ENCODE results near the gene CCL17. TPM values are rescaled to one million over a fixed set of nuclear protein-coding genes. Genes with fewer than 3 reads are reported as not detected.
"Not testable (repeated sequence)": the region's sequence is repeated elsewhere in the genome, so short reads cannot be mapped to it uniquely, and the experiment has no call there.

Gene CCL17
- under 1 TPM in 1 of 4 donors, not detected in 3; 0.25 TPM for polyA plus RNA-seq (ENCODE audit: insufficient read length in 4 of 4)

DNA sequence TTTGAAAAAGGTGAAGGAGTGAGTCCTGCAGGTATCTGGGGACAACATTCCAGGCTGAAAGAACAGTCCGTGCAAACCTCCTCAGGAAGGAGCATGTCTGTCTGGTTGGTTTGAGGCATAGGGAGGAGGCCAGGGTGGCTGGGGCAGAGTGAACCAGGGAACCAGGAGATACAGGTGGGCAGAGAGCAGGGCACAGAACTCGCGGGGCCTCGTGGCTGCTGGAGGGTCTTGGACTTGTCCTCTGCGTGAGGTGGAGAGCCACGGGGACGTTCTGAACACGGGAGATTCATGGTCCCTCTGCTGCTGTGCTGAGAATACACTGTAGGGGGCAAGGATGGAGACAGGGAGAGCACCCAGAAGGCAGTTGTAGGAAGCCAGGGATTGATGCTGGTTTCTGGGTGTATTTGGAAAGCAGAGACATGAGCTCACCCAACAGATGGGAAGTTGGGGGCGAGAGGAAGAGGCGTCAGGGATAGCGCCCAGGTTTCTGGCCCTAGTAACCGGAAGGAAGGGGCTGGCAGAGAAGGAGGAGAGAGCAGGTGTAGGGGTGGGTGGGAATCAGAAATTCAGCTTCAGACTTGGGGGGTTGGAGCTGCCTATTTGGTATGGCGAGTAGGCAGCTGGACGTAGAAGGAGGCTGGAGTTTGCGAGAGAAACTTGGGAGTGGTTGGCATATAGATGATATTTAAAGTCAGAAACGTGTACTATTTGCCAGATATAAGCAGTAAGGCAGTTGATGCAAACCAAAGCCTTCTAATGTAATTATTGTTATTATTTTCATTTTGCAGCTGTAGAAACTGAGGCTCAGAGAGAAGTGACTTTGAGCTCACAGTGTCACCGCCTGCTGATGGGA lies at the start of gene CCL17:
Gene CCL17 (plus strand): TSS at position 803 of the 853 bp plus-strand sequence. CDS start 9,166 bp downstream, outside the sequence.
- DNase-seq (ENCODE audit: low read depth in 4 of 4, low spot score in 2 of 4): no peak

DNA sequence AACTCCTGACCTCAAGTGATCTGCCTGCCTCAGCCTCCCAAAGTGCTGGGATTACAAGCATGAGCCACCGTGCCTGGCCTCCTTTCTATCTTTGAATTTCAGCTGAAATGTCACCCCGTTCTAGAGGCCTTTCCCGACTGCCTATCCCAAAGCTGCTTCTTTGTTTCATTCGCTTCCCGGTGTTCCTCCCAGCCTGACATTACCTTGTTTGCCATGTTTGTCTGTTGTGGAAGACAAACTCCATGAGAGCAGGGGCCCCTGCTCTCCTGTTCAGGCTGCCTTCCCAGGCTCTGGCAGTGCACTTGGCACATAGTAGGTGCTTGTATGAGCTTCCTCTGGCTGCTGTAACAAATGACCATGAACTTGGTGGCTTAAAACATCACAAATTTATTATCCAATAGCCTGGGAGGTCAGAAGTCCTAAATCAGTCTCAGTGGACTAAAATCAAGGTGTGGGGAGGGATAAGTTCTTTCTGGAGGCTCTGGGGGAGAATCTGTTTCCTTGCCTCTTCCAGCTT lies 48.6 kb upstream of the CCL17 start:
- DNase-seq (ENCODE audit: low read depth in 4 of 4, low spot score in 2 of 4): no peak

DNA sequence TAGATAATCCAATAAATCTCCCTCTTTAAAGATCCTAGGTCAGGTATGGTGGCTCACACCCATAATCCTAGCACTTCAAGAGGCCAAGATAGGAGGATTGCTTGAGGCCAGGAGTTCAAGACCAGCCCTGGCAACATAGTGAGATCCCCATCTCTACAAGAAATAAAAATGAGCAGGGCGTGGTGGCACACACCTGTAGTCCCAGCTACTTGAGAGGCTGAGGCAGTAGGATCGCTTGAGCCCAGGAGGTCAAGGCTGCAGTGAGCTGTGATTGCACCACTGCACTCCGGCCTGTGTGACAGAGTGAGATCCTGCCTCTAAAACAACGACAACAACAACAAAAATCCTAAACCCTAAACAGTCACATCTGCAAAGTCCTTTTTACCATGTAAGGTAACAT lies 48.0 kb upstream of the CCL17 start:
- no peak for DNase-seq (ENCODE audit: low read depth in 4 of 4, low spot score in 2 of 4)

DNA sequence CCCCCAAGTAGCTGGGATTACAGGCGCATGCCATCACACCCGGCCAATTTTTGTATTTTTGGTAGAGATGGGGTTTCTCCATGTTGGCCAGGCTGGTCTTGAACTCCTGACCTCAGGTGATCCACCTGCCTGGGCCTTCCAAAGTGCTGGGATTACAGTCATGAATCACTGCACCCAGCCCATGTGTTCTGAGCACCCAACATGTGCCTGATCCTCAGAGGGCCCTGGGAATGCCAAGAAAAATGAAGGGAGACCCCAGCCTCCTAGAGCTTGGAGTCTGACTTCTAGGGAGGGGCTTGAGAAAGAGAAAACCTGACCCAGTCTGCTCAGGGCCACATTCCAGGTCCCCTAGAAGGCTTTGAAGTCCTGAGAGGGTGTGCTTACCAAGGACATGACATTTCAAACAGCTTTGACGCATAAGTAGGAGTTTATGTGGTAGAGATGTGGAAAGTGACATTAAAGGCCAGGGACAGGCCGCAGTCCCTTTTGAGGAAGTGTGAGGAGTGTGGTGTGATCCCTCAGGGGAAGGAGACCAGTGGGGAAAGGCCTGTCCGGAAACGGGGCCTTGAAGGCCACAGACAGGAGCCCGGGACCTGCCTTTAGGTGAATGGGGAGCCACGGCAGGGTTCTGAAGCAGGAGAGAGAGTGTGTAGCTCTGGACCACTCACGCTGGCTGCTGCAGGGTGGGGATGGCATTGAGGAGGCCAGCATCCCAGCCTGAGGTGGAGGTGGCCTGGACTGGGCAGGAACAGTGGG lies 47.1 kb upstream of the CCL17 start:
- no peak for DNase-seq (ENCODE audit: low read depth in 4 of 4, low spot score in 2 of 4)

DNA sequence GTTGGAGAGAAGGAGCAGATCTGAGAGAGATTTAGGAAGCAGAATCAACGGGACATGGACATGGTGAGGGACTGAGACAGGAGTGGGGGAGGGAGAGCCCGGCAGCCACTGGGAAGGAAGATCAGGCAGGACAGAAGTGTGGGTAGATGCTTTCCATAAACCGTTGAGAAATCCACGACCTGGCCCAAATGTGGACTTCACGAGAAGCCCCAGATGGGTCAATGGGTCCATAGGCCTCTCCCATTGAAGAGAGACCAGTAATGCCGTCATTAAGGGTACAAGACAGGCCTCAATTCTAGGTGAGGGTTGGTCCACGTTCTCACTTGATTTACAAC lies 46.5 kb upstream of the CCL17 start:
- no peak for DNase-seq (ENCODE audit: low read depth in 4 of 4, low spot score in 2 of 4)

DNA sequence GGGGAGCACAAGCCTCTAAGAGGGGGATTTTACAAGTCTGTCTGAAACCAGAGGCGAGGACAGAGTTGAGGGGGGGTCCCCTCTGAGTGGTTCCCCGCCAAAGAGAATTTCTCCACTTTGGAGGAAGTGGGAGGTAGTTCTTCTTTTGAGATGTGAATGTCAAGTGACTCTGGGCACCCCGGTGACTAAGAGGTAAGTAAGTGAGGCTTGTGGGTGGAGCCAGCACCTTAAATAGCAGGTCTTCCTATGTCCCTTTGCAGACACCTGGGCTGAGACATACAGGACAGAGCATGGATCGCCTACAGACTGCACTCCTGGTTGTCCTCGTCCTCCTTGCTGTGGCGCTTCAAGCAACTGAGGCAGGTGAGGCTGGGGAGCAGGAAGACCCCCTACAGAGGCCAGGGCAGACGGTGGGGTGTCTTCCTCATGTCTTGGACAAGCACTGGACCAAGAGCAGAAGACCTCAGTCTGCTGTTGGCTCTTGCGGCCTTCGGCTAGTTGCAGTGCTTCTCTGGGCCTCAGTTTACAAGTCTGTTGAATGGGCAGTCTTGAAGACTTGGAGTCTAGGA lies 46.0 kb upstream of the CCL17 start, which contains the start of gene CCL22:
Gene CCL22 (plus strand): TSS at position 257 of the 569 bp plus-strand sequence. CDS start 34 bp downstream, at position 291.
- no peak for DNase-seq (ENCODE audit: low read depth in 4 of 4, low spot score in 2 of 4)

DNA sequence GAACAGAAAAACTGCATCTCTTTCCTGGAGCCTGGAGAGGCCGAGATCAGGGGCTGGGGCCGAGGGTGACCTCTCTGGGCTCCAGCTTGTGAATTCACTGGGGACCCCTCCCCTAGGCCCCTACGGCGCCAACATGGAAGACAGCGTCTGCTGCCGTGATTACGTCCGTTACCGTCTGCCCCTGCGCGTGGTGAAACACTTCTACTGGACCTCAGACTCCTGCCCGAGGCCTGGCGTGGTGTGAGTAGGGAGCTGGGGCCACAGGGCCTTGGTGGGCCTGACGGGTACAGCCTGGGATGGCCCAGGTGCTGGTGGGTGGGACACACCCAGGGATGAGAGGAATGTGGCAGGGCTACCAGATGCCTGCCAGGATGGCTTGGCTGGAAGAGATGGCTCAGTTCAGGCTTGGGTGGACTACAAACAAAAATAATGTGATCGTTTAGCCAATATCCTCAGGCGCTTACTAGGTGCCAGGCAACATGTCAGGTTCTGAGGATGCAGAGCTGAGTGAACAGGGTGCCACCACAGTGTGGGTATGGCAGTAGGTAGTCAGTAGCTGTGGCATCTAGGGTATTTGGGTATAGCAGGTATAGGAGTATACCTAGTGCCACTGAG lies 44.1 kb upstream of the CCL17 start:
- DNase-seq (ENCODE audit: low read depth in 4 of 4, low spot score in 2 of 4): no peak

DNA sequence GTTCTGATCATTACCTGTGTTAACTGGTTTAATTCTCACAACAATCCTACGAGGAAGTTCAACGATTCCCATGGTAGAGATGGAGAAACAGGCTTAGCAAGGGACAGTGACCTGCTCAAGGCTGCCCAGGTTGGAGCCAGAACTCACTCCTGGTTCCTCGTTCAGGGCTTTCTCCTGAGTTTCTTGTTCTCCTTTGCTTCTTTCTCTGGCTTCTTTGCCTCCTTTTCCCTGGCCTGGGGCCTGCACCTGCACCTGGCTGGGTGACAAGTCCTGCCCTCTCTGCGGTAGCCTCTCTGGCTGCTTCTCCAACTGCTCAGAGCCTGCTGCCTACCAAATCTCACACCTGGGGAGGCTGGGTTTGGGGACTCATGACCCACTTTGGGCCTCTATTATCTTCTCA lies 43.2 kb upstream of the CCL17 start:
- no peak for DNase-seq (ENCODE audit: low read depth in 4 of 4, low spot score in 2 of 4)

DNA sequence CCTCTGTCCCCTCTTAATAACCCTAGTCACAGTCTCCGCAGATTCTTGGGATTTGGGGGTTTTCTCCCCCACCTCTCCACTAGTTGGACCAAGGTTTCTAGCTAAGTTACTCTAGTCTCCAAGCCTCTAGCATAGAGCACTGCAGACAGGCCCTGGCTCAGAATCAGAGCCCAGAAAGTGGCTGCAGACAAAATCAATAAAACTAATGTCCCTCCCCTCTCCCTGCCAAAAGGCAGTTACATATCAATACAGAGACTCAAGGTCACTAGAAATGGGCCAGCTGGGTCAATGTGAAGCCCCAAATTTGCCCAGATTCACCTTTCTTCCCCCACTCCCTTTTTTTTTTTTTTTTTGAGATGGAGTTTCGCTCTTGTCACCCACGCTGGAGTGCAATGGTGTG lies 40.4 kb upstream of the CCL17 start:
- no peak for DNase-seq (ENCODE audit: low read depth in 4 of 4, low spot score in 2 of 4)

DNA sequence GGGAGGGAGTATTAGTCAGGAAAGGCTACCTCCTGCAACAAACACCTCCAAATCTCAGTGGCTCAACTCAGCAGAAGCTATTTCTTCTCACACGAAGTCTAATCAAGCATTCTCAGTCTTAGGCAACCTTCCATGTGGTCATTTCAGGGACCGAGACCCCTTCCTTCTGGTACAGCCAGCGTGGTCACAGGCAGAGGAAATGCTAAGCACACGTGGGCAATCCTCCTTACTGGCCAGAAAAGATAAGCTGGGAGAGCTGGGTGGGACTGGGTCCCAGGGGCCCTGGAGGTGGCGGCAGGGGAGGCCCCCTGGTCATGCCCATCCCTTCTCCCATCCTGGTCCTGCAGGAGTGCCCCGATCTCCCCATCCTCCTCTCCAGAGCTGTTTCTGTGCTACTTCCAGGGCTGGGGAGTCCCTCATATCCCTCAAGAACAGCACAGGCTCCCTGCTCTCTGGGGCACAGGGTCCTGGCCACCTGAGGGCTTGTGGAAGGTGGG lies 38.0 kb upstream of the CCL17 start:
- DNase-seq (ENCODE audit: low read depth in 4 of 4, low spot score in 2 of 4): no peak

DNA sequence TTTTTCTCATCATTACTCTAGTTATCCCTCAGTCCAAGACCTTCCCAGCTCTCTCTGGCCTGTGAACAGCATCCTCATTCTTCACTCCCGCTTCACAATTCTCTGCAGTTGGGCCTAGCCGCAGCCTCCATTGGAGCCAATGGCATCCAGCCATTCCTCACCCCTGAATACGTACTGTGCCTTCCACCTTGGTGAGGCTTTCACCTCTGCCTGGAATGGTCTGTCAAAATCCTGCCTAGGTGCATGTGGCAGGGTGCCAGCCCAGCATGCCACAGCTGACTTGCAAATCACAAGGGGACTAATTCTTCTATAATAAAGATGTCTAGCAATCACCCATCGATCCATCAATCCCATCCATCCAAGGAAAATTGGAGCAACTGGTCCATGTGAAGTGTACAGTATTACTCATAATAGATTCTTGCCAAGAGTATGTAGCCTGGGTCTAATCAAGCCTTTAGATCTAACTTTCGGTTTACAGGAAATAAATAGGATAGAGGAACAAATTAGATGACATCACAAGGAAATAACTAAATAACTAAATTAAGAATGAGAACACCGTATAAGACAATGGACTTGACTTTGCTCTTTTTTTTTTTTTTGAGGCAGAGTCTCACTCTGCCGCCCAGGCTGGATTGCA lies 37.3 kb upstream of the CCL17 start:
- no peak for DNase-seq (ENCODE audit: low read depth in 4 of 4, low spot score in 2 of 4)

DNA sequence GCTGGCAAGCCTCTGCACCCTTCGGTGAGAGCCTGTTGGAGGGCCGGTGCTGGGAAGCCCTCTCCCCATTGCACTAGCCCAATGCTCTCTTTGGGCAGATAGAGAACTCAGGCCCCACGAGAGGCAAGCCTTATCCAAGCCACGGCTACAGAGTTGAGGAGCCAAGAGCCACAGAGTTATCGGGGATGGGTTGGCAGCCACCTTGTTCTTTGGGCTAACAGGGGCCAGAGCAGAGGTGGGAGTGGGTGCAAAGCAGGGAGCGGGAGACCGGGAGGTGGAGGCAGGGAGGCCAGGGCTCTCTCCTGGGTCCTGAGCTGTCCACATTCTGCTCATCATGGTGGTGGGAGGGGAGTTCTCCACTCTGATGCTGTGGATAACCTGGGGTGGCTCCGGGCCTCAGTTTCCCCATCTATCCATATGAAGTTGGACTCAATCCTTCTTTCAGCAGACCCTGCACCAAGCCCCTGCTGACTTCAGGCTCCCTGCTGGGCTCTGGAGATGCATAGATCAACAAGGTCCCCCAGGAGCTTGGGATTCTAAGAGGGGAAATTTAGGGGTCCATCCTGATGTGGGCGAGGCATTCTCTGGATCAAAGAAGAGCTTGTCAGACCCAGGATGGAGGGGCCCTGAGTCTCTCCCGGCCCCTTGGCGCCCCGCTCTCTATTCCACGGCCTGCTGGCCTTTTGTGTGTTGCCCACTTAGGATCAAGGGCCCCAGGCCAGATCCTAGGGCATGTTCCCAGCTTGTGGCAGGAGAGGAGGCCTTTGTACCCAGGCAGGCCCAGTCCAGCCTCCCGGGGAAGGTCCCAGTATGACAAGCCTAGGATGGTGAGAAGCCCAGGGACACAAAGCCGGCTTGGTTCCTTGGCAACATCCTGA lies 32.8 kb upstream of the CCL17 start:
- DNase-seq (ENCODE audit: low read depth in 4 of 4, low spot score in 2 of 4): no peak

DNA sequence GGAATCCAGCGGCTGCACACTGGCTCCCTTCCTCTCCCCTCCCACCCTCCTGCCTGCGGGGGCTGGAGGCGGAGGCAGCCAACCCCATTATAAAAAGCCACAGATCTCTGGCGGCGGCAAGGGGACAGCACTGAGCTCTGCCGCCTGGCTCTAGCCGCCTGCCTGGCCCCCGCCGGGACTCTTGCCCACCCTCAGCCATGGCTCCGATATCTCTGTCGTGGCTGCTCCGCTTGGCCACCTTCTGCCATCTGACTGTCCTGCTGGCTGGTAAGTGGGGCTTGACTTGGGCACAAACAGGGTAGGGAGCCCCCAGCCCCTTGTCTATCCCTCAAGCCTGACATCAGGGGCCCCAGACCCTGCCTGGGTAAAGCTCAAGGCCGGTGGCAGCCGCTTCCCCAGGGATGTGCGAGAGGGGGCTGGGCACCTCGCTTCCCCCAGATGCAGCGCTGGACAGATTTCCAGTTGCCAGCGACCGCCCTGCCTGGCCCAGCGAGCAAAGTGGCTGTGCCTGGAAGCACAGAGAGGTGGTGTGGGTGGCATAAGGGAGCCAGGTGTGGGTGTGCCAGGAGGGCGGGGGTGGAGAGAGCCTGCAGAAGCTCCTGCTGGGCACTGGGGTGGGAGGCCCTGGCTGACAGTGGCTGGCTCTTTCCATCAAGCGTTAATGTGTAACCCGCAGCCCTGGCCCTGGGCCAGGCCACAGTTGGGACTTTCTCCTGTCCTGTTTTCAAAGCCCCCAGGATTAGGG lies 32.0 kb upstream of the CCL17 start, which contains the start of gene CX3CL1:
Gene CX3CL1 (plus strand): TSS at position 119 of the 745 bp plus-strand sequence. CDS start 79 bp downstream, at position 198.
- DNase-seq (ENCODE audit: low read depth in 4 of 4, low spot score in 2 of 4): peak in 2 of 4 donors; percentile 76 to 84

DNA sequence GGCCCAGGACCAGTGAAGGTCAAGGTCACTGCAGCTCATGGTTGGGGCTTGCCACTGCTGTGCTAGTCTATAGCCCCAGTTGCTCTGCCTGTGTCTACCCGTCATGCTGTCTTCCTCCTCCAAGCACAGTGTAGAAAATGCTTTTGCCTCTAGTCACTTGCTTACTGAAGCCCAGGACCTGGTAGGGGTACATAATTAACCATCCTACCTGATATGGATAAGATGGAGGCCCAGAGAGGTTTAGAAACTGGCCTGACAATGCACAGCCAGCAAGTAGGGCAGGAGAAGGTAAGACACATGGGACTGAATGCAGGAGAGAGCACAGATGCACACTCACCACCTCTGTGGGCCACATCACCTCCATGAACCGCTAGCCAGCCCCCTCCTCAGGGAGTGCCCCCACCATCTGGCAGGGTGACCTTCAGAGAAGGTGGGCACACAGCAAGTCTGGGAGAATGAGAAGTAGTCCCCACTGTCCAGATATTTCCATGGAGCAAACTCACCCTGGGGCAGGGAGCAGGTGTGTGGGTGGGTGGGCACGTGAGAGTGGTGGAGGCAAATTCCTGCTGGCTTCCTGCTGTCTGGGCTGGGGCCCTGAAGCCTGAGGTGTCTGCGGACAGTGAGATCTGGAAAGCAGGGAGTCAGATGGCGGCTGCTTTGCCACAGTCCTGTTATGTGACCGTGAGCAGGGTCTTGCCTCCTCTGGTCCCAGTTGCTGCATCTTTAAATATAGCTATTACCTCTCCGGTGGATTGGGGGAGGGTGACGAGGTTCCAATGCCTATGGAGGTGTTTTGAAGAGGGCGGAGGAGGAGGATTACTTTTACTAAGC lies 31.2 kb upstream of the CCL17 start:
- DNase-seq (ENCODE audit: low read depth in 4 of 4, low spot score in 2 of 4): no peak

DNA sequence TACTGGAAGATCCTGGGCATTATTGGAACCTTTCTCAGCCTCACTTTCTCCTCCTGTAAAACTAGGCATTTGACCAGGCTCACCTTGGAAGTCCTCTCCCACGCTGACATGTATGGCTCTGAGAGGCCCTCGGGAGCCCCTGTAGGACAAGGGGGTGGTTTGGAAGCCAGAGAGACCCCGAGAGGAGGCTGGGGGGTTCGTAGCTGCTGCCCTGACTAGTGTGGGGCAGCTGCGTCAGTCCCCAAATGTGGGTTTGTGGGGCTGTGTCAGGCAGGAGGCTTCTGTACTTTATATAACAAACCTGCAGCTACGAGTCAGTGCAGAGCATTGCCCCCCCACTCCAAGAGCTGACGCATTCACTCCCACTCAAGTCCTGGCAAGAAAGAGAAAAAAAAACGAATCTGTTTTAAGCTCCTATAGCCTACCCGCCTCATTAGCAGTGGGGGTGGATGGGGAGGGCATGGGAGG lies 30.5 kb upstream of the CCL17 start:
- no peak for DNase-seq (ENCODE audit: low read depth in 4 of 4, low spot score in 2 of 4)

DNA sequence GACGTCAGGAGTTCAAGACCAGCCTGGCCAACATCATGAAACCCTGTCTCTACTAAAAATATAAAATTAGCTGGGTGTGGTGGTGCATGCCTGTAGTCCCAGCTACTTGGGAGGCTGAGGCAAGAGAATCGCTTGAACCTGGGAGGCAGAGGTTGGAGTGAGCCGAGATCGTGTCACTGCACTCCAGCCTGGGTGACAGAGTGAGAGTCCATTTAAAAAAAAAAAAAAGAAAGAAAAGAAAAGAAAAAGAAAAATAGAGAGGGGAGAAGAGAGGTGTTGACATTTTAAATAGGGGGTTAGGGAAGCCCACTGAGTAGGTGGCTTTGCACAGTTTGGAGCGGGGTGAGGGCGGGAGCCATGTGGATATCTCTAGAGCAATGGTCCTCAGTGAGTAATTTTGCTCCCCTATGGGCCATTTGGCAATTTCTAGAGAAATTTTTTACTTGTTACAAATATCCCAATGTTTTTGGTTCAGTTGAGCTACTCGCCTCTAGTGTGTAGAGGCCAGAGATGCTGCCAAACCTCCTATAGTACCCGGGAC lies 29.6 kb upstream of the CCL17 start:
- not testable (repeated sequence) for DNase-seq (ENCODE audit: low read depth in 4 of 4, low spot score in 2 of 4)

DNA sequence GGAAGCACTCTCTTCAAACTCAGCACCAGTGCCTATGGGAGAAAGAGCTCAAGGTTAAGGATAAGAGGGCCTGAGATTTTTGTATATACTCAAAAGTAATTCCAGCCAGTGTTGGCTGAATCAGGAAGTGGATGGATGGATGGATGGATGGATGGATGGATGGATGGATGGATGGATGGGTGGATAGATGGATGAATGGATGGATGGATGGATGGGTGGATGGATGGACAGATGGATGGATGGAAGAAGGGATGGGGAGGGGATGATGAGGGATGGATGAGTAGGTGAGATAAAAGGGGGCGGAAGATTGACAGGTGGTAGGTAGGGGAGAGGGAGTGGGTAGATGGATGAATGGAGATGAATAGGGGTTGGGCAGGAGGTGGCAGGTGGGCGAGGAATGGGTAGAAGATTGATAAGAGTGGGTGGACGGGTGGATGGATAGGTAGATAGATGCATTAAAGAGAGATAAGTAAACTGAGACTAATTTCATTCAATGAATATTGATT lies 28.2 kb upstream of the CCL17 start:
- DNase-seq (ENCODE audit: low read depth in 4 of 4, low spot score in 2 of 4): no peak
